ENCODE results near the gene BICRA.

BICRA gene

DNA sequence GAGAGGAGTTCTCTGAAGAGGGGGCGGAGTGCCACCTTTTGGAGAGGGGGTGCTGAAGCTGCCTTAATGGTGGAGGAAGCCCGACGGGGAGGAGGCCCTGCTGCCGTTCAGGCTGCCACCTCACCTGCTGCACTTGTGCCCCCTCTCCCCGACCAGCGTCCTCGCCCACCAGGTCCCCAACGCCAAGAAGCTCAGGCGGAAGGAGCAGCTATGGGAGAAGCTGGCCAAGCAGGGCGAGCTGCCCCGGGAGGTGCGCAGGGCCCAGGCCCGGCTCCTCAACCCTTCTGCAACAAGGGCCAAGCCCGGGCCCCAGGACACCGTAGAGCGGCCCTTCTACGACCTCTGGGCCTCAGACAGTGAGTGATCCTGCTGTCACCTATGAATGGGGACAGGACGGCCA, 141.8 kb downstream of the BICRA start:
- no peak for DNase-seq (ENCODE audit: low spot score)

DNA sequence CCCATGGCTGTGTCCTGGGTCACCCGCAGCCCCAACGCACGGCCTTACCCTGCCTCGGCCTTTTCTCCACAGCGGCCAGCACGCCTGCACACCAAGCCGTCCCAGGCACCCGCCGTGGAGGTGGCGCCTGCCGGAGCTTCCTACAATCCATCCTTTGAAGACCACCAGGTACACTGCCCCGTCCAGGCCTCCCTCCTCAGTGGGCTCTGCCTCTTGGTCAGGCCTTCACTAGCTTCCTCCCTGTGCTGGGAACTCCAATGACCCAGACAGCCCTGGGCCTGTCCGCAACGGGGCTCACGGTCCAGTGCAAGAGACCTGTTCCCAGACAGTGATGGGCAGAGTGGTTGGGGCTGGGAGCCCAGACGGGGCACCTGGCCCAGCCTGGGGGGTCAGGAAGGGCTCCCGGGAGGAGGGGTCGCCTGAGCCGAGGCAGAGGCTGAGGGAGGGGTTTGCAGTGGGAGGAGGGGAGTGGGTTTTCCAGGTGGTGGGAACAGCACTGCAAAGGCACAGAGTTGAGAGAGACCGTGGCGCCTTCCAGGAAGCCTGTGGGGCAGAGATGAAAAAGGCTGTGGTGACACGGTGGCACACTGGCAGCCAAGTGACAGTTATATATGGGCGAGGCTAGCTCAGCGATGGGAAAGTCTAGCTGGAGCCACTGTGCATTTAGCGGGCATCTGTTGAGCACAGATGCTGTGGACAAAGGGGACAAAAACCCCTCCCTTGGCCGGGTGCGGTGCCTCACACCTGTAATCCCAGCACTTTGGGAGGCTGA, 143.7 kb downstream of the BICRA start:
- DNase-seq (ENCODE audit: low spot score): no peak

Measured in hepatic stellate cell (primary cell).